ENCODE results near the gene NAV2.

Gene NAV2

DNA sequence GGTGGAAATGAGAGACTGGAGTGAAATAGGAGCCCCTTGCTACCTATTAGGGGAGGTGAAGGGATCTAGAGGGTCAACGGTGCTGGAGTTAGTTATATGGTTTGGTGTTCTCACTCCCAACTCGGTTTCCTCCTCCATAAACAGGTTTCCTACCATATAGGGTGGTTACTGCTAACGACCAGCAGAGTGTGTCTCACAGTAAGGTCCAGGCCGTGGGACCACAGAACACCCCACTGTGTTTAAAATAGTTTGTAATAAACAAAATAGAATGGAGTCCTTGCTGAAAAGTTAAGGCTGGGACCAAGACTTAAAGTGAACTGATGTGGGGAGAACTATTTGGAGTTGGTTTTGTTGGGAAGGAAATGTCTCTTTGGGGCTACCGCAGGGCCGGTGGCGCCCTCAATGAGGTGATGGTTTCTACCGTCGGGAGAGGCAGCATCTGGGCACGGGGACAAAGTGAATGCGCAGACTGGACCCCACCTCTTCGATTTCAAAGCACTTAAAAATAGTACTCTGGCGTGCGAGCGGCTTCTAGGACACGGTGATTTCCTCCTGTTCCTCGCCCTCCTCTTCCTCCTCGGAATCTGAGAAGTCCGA is 443.1 kb downstream of the NAV2 start:
- no peak for DNase-seq (ENCODE audit: low spot score in 2 of 2)
- Mint-ChIP-seq H3K27me3 (peaks cover 35% of the 10 kb centered on the region), H3K4me1 (peaks cover 2% of the 10 kb centered on the region), H3K27ac (no peak overlapping the region), H3K36me3 (peaks cover 4% of the 10 kb centered on the region), H3K4me3 (peak overlapping the region; percentile 64), H3K9me3 (peaks cover 2% of the 10 kb centered on the region)
- no peak for ATAC-seq (ENCODE audit: low read depth)

DNA sequence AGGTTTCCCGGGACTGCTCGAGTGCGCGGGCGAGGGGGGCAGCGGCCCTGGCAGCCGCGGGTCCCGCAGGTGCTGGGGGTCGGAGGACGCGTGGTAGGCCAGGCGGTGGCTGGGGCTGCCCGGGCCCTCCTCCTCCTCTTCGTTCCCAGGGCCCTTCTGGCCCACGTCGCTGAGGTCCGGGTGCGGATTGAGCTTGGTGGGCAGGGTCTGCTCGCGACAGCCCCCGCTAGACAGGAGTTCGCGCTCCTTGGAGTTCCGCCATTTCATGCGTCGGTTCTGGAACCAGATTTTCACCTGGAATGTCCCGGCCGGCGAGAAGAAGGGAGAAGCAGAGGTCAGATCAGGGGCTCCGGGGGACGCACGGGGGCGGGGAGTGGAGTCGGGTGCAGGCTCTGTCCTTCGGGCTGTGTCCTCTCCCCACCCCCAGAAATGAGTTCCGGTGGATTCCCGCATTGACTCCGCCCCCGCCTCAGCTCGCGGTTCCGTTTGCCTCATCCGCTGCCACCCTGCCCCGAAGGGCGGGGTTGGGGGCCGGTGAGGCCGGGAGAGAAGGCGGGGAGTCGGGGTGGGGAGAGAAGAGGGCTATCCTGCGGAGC is 443.7 kb downstream of the NAV2 start:
- H3K9me3 Mint-ChIP-seq, result peaks cover 3% of the 10 kb centered on the region
- peak overlapping the region; percentile 64 for H3K4me3 Mint-ChIP-seq
- H3K27ac Mint-ChIP-seq, result no peak overlapping the region
- peaks cover 2% of the 10 kb centered on the region for H3K4me1 Mint-ChIP-seq
- peaks cover 37% of the 10 kb centered on the region for H3K27me3 Mint-ChIP-seq
- ATAC-seq (ENCODE audit: low read depth), result no peak
- no peak for DNase-seq (ENCODE audit: low spot score in 2 of 2)
- H3K36me3 Mint-ChIP-seq, result peaks cover 4% of the 10 kb centered on the region

DNA sequence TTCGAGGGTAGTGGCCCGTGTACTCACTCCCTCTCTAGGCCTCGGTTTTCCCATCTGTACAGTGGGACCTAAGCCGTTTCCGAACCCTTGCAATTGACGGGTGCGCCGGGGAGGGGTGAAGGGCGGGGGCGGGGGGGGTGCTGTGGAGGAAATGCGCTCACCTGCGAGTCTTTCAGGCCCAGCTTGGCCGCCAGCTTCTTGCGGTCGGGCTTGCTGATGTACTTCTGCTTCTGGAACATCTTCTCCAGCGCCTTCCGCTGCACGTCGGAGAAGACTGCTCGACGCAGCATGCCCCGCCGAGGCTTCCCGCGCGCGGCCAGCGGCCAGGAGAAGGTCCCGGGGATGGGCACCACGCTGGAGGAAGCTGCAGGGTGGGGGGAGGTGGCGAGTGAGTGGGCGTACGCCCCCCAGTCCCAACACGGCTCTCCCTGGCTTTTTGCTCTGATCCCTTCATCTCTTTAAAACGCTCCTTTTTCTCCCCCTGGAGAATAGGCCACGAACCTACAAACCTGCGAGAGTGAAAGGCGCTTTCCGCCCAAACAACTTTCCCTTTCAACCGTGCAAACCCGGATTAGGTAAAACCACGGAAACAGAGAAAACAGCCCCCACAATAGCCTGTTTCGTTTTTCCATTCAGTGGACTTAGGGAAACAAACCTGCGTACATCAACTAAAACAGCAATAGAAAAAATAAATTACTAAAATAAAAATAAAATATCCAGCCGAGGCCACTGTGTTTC is 444.4 kb downstream of the NAV2 start:
- Mint-ChIP-seq H3K9me3 (peaks cover 3% of the 10 kb centered on the region), H3K27me3 (peaks cover 39% of the 10 kb centered on the region), H3K4me3 (no peak overlapping the region), H3K36me3 (peaks cover 4% of the 10 kb centered on the region), H3K27ac (peak overlapping the region; percentile 11), H3K4me1 (peaks cover 2% of the 10 kb centered on the region)
- DNase-seq (ENCODE audit: low spot score in 2 of 2) (peak in 1 of 2 donors; percentile 24), ATAC-seq (ENCODE audit: low read depth) (peak; percentile 73)

DNA sequence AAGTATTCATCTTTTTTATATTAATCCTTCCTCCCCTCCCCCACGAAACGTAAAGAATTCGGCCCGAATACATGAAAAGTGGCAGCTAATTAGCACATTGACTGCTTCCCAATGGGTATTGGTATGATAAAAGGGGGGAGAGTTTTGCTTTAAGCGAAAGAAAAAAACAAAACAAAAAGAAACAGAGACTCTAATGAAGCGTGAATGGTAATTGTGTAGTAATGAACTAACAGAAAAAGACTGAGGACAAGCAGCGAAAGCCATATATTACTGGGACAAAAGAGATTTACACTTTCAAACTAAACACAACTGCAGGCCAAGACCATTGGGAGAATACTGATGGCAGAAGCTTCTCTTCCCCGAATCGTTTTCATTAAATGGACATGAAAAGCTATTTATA is 445.1 kb downstream of the NAV2 start:
- no peak overlapping the region for H3K4me3 Mint-ChIP-seq
- ATAC-seq (ENCODE audit: low read depth) (no peak), DNase-seq (ENCODE audit: low spot score in 2 of 2) (no peak)
- peaks cover 4% of the 10 kb centered on the region for H3K36me3 Mint-ChIP-seq
- H3K27me3 Mint-ChIP-seq, result peaks cover 43% of the 10 kb centered on the region
- H3K9me3 Mint-ChIP-seq, result peaks cover 3% of the 10 kb centered on the region
- H3K4me1 Mint-ChIP-seq, result peaks cover 2% of the 10 kb centered on the region
- H3K27ac Mint-ChIP-seq, result peak overlapping the region; percentile 11

DNA sequence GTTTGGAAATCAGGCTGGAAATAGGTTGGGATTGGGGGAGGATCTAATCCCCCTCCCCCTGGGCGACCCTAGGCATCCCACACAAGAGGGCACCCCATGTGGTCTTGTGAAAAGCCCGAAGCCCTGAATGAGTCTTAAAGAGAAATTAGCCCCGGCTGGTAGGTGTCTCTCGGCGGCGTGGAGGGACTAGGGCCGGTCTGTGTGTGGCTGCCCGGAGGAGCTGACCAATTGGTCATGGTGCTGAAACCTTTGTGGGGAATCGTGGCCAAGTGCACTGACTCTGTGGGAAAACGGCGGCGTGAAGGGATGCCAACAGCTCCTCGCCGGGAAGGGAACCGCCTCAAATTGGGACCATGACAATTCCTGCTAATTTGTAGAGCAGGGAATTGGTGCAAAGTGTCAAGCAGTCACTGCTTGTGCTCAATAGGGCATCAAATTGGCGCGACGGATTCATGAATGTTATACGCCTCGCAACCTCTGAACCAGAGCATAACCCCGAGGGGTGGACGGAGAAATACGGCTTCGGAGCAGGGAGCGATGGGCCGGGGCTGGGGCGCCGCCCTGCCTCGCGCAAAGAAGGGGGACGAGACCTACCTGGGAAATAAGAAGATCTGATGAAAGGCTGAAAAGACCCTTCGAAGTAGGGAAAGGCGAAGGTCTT is 446.1 kb downstream of the NAV2 start:
- DNase-seq (ENCODE audit: low spot score in 2 of 2), result no peak
- ATAC-seq (ENCODE audit: low read depth), result no peak
- Mint-ChIP-seq H3K36me3 (peaks cover 4% of the 10 kb centered on the region), H3K9me3 (peaks cover 1% of the 10 kb centered on the region), H3K4me3 (no peak overlapping the region), H3K4me1 (peaks cover 2% of the 10 kb centered on the region), H3K27me3 (peaks cover 43% of the 10 kb centered on the region), H3K27ac (peak overlapping the region; percentile 4)

DNA sequence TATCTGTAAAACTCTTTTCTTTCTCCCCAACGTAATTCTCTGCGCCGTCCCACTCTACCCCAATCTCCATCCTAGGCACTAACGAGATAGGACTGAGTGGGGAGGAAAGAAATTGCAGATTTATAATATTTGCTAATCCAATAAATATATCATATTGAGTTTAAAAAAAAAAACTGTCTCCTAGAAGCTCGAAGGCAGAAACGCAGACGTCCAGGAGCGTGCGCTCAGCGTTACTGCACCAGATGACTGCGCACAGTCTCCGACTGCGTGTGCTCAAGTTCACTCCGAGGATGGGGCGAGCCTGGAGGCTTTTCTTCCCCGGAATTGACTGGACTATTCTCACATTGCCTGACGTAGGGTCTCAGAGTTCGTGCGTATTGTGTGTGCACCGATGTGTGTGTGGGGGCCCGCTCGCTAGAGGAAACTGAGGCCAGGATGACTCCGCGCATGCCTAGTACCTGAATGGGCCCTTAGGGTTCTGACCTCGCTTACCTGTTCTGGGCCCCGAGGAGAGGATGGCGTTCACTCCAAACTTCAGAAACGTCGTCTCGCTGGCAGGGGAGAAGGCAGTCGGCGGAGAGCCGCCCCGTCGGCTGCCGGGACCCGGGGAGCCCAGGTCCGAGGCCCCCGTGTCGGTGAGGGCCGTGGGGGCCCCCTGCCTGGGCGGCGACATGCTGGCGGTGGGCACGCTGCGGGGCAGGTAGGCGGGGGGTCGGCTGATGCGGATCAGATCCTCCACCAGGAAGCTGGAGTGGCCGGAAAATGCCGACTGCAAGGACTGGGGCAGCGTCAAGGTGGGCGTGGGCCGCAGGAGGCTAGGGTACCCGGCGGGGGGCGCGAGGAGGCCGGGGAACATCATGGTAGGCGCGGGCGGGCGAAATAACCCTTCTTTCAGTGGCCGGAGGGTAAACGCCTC is 447.1 kb downstream of the NAV2 start:
- Mint-ChIP-seq H3K4me1 (peaks cover 2% of the 10 kb centered on the region), H3K27me3 (peaks cover 42% of the 10 kb centered on the region), H3K36me3 (peaks cover 4% of the 10 kb centered on the region), H3K4me3 (no peak overlapping the region), H3K27ac (peak overlapping the region; percentile 4), H3K9me3 (peaks cover 1% of the 10 kb centered on the region)
- ATAC-seq (ENCODE audit: low read depth), result no peak
- no peak for DNase-seq (ENCODE audit: low spot score in 2 of 2)

DNA sequence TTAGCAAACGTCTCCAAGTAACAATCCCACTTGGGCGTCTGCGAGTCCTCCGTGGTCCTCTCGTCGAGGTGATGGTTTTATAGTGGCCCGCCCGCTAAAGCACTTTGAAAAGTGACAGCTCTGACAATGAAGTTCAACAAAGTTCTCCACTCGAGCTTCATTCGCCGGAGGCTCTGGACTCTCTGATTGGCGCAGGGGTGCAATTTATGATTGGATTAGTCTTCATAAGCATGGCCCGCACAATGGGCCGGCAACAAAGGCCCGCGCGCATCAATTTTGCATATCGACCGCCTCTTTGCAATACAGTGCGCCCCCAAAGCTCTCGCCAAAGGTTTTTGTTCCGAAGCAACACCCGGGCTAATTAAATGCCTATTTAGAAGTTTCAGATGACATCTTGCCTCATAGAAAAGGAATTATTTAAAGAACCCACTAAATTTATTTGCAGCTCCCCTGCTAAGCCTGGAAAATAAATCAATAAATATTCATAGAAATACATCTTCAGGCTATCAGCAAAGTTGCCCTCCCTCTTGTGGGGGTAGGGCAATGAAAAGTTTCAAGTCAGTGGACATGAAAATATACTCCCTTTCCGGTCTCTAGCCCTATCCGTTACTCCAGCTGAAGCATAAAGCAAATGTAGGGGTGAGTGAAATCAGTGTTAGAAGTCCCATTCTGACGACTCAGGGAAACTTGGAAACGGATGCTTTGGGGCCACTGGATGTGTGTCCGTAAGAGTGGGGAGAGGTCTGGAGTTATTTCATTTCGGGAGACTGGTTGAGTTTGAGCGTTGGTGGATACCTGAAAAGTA is 448.0 kb downstream of the NAV2 start, which contains the start of gene DBX1:
Gene DBX1, minus strand, starts transcription at position 51 of the 805 bp plus-strand sequence. CDS start 151 bp downstream, outside the sequence.
- peaks cover 4% of the 10 kb centered on the region for H3K36me3 Mint-ChIP-seq
- no peak for ATAC-seq (ENCODE audit: low read depth)
- DNase-seq (ENCODE audit: low spot score in 2 of 2), result no peak
- no peaks in the 10 kb centered on the region for H3K4me1 Mint-ChIP-seq
- peaks cover 43% of the 10 kb centered on the region for H3K27me3 Mint-ChIP-seq
- peaks cover 1% of the 10 kb centered on the region for H3K9me3 Mint-ChIP-seq
- peak within 1 kb of the TSS; percentile 13 for H3K27ac Mint-ChIP-seq
- no peak within 1 kb of the TSS for H3K4me3 Mint-ChIP-seq

DNA sequence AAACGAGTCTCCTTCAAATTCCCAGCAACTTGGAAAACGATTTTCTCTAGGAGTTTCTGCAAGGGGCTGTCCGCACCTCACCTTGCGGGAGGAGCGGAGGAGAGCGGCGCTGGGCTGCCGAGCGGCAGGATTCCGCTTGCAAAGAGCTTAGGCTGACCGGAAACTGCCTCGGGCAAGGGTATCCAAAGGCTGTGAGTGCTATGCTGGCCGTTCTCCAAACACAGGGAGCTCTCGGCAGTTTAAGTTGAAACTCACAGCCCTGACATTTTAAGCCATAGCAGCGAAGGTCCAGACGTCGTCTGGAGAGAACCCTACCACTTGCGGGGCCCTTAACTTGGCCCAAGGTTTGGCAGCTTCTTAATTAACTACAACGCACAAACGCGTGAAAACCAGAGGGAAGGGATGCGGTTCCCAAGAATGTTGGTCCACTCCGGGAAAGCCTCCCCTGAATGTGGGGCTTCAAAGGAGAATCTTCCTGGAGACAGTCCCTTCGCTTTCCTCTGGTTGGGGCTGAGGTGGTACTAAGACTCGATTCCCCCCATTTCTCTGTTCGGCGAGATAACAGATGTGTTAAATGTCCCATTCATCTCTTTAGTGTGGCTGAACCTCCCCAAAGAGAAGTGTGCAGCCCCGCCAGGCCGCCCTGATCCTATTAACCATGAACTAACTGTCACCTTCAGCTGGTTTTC is 448.7 kb downstream of the NAV2 start:
- H3K27me3 Mint-ChIP-seq, result peaks cover 39% of the 10 kb centered on the region
- DNase-seq (ENCODE audit: low spot score in 2 of 2) (no peak), ATAC-seq (ENCODE audit: low read depth) (no peak)
- H3K9me3 Mint-ChIP-seq, result peaks cover 1% of the 10 kb centered on the region
- no peak overlapping the region for H3K4me3 Mint-ChIP-seq
- H3K36me3 Mint-ChIP-seq, result peaks cover 2% of the 10 kb centered on the region
- H3K4me1 Mint-ChIP-seq, result no peaks in the 10 kb centered on the region
- H3K27ac Mint-ChIP-seq, result peak overlapping the region; percentile 13

DNA sequence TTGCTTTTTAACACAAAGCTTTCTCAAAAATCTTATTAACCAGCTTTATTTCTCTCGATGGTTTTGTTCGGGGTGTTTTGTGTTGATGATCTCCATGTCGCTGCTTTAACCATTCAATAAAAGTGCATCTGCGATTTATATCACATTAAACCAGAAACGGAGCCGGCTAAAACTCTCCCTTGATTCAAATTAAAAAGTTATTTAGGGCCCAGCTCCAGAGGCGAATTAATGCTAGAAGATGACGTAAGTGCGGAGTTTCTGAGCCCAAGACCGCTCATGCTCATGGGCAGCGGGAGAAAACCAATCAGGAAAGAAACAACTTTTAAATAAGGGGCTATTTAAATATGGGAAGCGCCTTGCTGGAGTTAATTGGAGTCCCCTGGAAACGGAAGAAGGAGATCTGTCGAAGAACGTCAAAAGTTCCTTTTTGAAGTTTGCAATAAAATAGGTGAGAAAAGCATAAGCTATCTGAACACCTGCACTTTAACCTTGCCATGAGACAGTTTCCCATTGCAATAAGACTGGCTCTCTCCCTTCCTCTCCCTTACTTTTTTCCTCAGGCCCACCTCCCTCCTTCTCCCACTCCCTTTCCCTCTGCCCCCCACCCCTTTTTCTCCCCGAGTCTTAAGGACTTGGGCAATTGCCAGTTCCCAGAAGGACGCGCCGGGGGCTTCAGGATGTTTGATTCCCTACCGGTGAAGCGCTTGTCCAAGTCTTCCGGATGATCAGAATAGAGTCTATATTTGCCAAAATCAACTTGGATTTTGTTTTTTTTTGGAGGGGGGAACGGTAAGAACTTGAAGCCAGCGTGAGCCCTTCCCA is 449.5 kb downstream of the NAV2 start:
- peaks cover 1% of the 10 kb centered on the region for H3K9me3 Mint-ChIP-seq
- H3K27me3 Mint-ChIP-seq, result peaks cover 39% of the 10 kb centered on the region
- ATAC-seq (ENCODE audit: low read depth), result no peak
- H3K4me1 Mint-ChIP-seq, result no peaks in the 10 kb centered on the region
- H3K4me3 Mint-ChIP-seq, result no peak overlapping the region
- no peak overlapping the region for H3K27ac Mint-ChIP-seq
- no peak for DNase-seq (ENCODE audit: low spot score in 2 of 2)
- peaks cover 2% of the 10 kb centered on the region for H3K36me3 Mint-ChIP-seq

DNA sequence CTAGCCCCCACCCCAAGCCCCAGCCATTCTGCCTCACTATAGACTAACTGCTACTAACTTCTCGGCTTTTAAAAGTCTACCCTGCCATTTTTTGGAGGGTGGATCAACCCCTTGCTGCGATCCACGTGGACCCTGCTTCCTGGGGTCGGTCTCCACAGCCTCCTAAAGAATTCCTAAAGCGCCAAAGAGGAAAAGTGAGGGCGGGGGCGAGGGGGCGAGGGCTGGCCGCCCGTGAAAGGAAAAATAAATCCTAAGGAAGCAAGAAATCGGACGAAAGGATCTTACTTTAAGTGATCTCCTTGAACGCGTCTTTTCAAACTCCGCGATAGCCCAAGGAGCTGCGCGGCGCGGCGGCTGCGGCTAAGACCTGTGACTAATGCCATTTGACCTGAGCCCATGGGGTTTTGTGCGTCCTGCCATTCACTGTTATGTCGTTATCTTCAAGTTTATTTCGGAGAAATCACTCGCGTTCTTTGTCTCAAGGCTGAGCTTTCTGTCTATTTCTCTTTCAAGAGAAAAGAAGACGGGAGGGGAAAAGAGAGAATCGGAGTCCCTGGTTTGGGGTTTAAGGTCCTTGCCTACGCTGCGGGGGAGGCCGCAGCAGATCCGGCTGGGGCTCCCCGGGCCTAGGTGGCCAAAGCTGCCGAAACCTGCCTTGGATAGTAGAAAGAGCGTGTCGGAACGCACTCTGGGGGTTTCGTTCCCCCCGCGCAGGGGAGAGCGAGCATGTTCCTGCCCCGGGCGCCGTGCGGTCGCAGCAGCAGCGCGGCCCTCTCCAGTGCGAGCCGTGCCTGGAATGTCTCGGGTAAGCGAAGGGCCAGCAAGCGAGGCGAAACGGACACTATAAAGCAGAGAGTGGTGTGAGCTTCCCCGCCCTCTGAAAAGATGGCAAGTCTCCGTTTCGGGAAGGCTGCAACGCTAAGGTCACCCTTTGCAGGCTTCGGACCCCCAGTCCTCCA is 450.5 kb downstream of the NAV2 start:
- peaks cover 1% of the 10 kb centered on the region for H3K9me3 Mint-ChIP-seq
- no peak for ATAC-seq (ENCODE audit: low read depth)

More for the DNA sequence above, 450.5 kb downstream of the NAV2 start:
- Mint-ChIP-seq H3K27me3 (peaks cover 36% of the 10 kb centered on the region), H3K36me3 (peaks cover 2% of the 10 kb centered on the region), H3K4me3 (no peak overlapping the region), H3K4me1 (no peaks in the 10 kb centered on the region), H3K27ac (no peak overlapping the region)
- DNase-seq (ENCODE audit: low spot score in 2 of 2), result no peak

All from memory B cell (primary cell).